DMS53 (cell line): Measurements from ENCODE around the gene B4GALNT3.

Experiments used
- DNase-seq: peaks from one replicate; lab custom pipeline; 2025; lab: John Stamatoyannopoulos, UW

B4GALNT3 gene

GRCh38 chr12:539540-540310, 80.0 kb downstream of the B4GALNT3 start:
- no peak for DNase-seq

GRCh38 chr12:541676-542324, 82.1 kb downstream of the B4GALNT3 start:
- no peak for DNase-seq

GRCh38 chr12:542395-543113, 82.8 kb downstream of the B4GALNT3 start:
- no peak for DNase-seq

GRCh38 chr12:543114-543451, 83.3 kb downstream of the B4GALNT3 start:
- no peak for DNase-seq

GRCh38 chr12:544142-544541, 84.4 kb downstream of the B4GALNT3 start:
- DNase-seq, result no peak

GRCh38 chr12:544941-545635, 85.3 kb downstream of the B4GALNT3 start:
- peak; percentile 43 for DNase-seq

GRCh38 chr12:545835-546234, 86.1 kb downstream of the B4GALNT3 start:
- DNase-seq, result no peak

GRCh38 chr12:546265-546919, 86.7 kb downstream of the B4GALNT3 start:
- peak; percentile 60 for DNase-seq

- DNase-seq, result peak; percentile 90
Measured at GRCh38 chr12:546920-547845, 87.4 kb downstream of the B4GALNT3 start.

- no peak for DNase-seq
Measured at GRCh38 chr12:547883-548470, 88.2 kb downstream of the B4GALNT3 start.

GRCh38 chr12:549476-550082, 89.8 kb downstream of the B4GALNT3 start:
- no peak for DNase-seq

- no peak for DNase-seq
Measured at GRCh38 chr12:550473-551260, 90.9 kb downstream of the B4GALNT3 start.

- DNase-seq, result no peak
Measured at GRCh38 chr12:552466-552865, 92.7 kb downstream of the B4GALNT3 start.

- DNase-seq, result no peak
Measured at GRCh38 chr12:553216-554000, 93.7 kb downstream of the B4GALNT3 start.

- DNase-seq, result no peak
Measured at GRCh38 chr12:554001-554285, 94.2 kb downstream of the B4GALNT3 start.

- DNase-seq, result no peak
Measured at GRCh38 chr12:556498-556897, 96.8 kb downstream of the B4GALNT3 start.

GRCh38 chr12:558580-558979, 98.8 kb downstream of the B4GALNT3 start:
- no peak for DNase-seq

GRCh38 chr12:559208-559905, 99.6 kb downstream of the B4GALNT3 start:
- no peak for DNase-seq
